Epithelial cell of alveolus of lung (primary cell): ENCODE data around the gene CBY2. TPM values are rescaled to one million over a fixed set of nuclear protein-coding genes. Genes with fewer than 3 reads are reported as not detected.

Experiments used
- total RNA-seq: library from RNA; depleted of rRNA; stranded (reverse); fragments of >200 nt; gene quantifications from 2 replicates; pipeline ENCODE4 v1.2.1, GENCODE V29; 2015

Gene CBY2
- total RNA-seq: not detected in 2 replicates

GRCh38 chr13:45702088-45702487, at the start of gene CBY2:
TSS of gene CBY2 (plus strand) at chr13:45702320. CDS start at chr13:45702391, 71 bp downstream.

Other genes with a start within 250 kb of the CBY2 start
- gene COG3, start 237.4 kb upstream of the CBY2 start, total RNA-seq: 17.8 and 27.2 TPM in 2 replicates
- not detected in 2 replicates for gene ERICH6B, start 86.6 kb upstream of the CBY2 start, total RNA-seq
- gene SIAH3, start 149.4 kb downstream of the CBY2 start, total RNA-seq: 0.08 and 0.13 TPM in 2 replicates